D721Med (cell line): ENCODE results near the gene MBD5.
A peak's percentile ranks its signal among the peaks of the same experiment; 100 is the strongest.

Experiments used
- DNase-seq: peaks from one replicate; pipeline ENCODE4 v3.0.0; 2011; ENCODE audit warnings: low spot score; ENCODE audit not compliant: insufficient read length
- FAIRE-seq: peaks from 2 replicates; lab custom pipeline; 2011; peaks lifted over from hg19 to GRCh38; lab: Jason Lieb, UNC
- CTCF ChIP-seq: IDR thresholded peaks from 2 replicates; pipeline ENCODE4 v1.5.1; 2012; ENCODE audit warnings: mild to moderate bottlenecking, control low read depth; ENCODE audit not compliant: insufficient read depth; ENCODE audit errors: missing control alignments

The MBD5 gene

DNA sequence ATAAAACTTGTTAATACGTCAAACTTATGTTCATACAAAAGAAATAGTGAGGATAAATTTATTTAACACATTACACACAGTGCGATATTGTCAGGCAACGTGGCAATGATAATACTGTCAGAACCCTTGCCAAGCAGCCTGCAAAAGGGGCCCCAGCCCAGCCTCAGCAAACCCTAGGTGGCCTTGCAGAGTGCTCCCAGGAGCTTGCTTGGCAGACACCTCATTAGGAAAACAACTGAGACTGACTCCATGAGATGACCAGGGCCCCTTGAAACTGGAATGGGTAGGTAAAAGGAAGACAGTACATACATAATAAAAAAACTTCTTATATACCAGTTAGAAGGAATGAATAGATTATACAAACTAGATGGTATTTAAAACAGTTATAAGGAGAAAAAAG, 487.1 kb downstream of the MBD5 start:
- TF ChIP-seq CTCF: no peak
- DNase-seq (no peak), FAIRE-seq (no peak)

GRCh38 chr2:148508878-148509287, 488.0 kb downstream of the MBD5 start:
- no peak for DNase-seq
- FAIRE-seq: no peak
- no peak for TF ChIP-seq CTCF

DNA sequence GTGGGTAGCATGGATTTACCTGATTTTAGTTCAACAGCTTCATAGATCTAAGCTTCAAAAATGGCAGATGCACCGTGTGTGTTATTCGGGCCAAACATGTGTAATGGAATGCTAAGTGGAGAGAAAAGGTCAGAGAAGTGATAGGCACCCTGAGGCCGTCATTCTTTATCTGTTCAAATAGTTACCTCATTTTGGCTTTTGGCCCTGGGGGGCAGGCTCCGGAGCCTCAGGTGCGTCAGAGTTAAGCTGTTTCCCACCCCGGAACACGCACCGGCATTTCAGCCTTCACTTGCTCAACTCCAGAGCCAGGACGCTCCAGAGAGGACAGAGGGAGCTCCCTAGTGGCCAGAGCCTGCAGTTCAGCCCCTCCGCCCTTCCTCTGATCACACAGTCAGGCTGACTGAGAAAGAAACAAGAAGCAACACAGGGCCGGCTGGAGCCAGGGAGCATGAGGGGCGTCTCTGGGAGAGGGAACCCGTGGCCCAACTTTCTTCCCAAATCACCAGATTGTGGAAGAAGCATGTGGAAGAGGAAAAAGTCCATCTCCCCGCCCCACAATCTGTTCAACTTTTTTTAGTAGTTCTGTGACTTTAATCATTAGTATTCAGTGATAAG, 488.5 kb downstream of the MBD5 start:
- peak; percentile 98 for TF ChIP-seq CTCF
- FAIRE-seq: no peak
- DNase-seq: peak; percentile 63

DNA sequence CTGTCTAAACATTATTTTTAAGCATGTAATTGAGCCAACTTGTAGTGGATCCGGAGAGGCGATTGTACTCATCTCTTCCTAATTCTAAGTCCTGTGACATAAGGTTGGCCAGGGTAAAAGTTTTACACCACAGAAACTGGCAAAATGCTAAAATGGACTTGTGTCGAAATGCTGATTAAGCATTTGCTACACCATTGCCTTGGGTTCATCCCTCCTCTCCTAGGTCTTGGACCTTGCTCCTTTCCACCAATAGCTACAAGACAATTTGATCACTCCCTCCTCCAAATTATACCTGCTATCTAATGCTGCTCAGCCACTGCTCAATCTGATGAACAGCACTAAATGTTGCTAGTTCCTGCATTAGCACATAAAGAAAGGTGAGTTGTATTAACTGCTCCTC, 491.0 kb downstream of the MBD5 start:
- TF ChIP-seq CTCF: no peak
- FAIRE-seq (no peak), DNase-seq (no peak)

GRCh38 chr2:148512501-148512900, 491.6 kb downstream of the MBD5 start:
- no peak for DNase-seq
- TF ChIP-seq CTCF: no peak
- no peak for FAIRE-seq

DNA sequence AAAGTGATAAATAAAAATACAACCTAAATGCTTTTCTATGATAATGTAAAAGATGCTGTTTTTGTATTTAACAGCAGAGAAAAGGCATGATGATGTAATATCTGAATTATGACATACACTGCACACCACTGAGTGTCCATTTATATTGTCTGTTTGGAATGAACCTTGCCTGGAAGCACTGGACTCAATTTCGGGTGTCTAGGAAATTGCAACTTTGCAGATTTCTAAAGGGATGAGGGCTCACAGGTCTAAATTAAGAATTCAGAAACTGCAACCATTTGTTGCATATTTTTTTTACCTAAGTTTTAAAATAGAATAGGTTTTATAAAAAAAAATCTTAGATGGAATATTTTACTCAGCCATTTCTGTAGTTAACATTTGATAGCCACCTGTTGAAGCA, 492.5 kb downstream of the MBD5 start:
- no peak for FAIRE-seq
- no peak for DNase-seq
- TF ChIP-seq CTCF: no peak

DNA sequence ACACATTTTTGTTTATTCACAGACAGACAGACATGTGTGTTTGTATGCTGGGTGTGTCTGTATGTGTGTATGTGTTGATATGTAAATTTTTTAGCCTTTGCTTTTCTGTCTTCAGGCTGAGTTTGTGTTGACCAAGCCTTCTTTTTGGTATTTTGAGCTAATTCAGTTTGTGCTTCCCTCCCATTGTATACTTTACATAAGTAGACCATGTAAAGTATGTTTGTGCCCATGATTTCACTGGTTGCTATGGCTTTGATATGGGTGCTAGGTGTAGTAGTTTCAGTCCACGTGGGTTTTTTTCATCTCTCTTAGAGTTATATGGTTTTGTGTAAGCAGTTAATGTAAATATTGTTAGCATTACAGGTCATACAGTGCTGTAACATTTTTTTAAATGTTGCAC, 494.2 kb downstream of the MBD5 start:
- TF ChIP-seq CTCF: no peak
- FAIRE-seq (no peak), DNase-seq (no peak)
